HG03460 (cell line): Measurements from ENCODE around the gene GORASP1.

Experiments used
- ATAC-seq: cut with Tn5 transposase; IDR thresholded peaks from one replicate; pipeline ENCODE4 v1.9.1; 2021; ENCODE audit not compliant: unreplicated experiment

The GORASP1 gene

GRCh38 chr3:39141171-39141995 lies 34.0 kb upstream of the GORASP1 start:
- ATAC-seq: no peak

- no peak for ATAC-seq
Observed at GRCh38 chr3:39140341-39140971, 33.0 kb upstream of the GORASP1 start.

GRCh38 chr3:39139442-39139841 lies 32.0 kb upstream of the GORASP1 start:
- no peak for ATAC-seq

DNA sequence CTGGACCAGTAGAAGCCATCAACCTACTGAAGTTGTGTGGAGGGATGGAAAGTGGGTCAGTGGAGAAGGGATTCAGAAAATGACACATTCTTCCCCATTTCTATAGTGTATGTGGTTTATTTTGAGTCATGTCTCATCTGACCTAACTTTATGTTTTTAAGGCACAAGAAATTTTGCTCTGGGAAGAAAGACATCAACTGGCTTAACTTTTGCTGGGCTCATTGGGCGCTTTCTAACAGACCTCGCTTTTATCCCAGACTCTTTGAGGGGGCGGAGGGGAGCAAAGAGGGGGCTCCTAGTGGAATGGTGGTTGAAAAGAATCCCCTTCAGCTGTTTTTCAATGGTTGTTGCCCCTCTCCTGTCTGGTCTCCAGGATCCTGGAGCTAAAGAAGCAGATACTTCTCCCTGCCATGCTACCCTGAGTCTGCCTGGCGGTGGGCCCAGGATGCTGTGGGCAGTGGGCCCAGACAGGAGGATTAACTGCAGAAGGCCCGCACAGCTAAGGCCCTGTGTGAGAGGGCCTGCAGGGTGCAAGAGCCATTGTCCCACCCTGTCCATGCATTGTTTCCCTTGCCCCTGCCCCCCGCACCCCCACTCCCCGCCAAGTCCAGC lies 31.5 kb upstream of the GORASP1 start:
- ATAC-seq: no peak

GRCh38 chr3:39137991-39138803 lies 30.8 kb upstream of the GORASP1 start:
- no peak for ATAC-seq

GRCh38 chr3:39137435-39137936 lies 30.1 kb upstream of the GORASP1 start:
- no peak for ATAC-seq

- no peak for ATAC-seq
Observed at GRCh38 chr3:39136533-39137434, 29.4 kb upstream of the GORASP1 start.

DNA sequence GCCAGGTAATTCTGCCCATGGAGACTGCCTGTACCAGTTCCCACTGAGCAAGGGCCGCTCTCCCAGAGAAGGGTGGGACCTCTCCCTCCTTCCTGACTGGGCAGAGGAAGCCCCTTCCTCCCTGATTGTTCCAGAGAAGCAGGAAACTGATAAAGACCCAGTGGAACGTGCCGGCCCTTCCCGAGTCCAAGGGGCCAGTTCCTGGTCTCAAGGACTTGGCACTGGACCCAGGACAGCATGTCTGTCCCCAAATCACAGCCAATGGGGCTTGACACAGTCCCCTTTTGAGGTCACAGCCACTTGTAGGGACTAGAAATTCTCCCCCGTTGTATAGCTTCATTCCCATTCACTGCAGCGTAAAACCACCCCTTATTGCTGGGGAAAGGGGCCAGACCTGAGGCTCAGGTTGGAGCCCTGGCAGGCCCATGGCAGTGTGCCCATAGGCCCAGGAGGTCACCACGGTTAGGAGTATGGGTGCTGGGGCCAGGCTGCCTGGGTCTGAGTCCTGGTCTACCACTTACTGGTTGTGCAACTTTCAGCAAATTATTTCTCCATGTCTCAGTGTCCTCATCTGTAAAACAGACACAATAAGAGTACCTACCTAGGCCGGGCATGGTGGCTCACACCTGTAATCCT lies 27.9 kb upstream of the GORASP1 start:
- ATAC-seq: no peak

DNA sequence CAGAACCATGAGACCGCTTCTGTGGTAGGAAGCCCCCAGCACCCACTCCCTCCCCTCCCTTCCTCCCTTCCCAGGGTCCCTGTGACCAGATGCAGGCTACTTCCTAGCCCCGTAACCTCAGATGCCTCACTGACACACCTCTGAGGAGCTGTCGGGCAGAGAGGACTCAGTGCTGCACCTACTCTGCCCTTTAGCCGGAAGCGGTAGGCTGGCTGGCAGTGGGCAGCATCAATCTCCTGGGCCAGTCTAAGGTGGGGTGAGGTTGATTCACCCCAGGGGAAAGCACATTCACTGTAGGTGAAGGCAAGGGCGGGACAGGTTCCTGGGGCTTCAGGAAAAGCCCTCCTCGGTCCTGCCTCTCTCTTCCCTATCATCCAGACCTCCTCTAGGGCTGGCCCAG lies 26.9 kb upstream of the GORASP1 start:
- no peak for ATAC-seq

DNA sequence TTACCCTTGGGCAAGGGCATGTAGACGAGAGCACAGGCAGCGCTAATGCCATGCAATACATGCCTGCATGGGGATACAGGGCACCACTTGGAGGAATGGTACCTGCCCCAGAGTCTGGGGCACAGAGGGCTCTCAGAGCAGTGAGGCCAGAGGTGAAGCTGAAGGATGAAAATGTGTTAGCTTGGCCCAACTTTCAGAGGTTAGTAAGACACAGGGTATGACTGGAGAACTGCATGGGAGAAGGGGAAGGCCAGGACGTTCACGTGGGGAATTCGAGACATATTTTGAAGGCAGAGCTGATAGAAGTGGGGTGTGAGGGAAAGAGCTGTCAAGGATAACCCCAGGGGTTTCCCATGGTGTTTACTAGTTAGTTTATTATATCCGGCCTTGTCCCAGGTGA lies 26.4 kb upstream of the GORASP1 start:
- ATAC-seq: no peak

DNA sequence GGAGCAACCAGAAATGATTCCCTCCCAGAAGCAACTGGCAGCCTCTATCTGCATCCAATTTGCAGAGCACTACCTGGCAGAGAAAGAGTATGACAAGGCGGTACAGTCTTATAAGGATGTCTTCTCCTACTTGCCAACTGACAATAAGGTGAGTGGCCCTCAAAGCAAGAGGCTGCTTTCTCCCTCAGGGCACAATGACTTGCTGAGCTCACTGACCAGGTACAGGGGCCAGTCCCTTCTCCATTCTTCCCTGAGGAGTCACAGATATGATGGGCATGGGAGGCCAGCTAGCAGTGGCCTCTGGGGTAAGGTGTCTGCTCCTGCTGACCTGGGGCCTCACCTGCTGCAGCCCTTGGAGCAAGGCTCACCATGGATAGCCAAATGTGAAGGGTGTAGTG lies 25.7 kb upstream of the GORASP1 start:
- no peak for ATAC-seq

GRCh38 chr3:39132096-39133092 lies 25.0 kb upstream of the GORASP1 start:
- ATAC-seq: no peak

DNA sequence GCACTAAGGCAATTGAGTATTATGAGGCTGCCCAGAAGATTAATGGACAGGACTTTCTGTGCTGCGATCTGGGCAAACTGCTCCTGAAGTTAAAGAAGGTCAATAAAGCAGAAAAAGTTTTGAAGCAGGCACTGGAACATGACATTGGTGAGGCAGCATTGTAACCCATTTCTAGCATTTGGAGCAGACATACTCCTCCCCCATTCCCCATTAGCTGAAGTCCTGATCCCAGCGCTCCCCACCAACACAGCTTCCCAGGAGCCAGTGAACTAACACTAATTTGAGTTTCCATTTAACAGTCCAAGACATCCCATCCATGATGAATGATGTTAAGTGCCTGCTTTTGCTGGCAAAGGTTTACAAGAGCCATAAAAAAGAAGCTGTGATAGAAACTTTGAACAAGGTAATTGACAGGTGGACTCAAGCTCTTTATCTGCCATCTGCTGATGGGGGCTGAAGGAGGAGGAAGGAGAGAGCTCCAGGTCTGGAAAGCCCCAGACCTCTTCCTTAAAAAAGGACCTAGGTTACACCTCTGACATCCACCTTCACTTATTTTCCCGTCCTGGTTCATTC lies 23.4 kb upstream of the GORASP1 start:
- no peak for ATAC-seq

DNA sequence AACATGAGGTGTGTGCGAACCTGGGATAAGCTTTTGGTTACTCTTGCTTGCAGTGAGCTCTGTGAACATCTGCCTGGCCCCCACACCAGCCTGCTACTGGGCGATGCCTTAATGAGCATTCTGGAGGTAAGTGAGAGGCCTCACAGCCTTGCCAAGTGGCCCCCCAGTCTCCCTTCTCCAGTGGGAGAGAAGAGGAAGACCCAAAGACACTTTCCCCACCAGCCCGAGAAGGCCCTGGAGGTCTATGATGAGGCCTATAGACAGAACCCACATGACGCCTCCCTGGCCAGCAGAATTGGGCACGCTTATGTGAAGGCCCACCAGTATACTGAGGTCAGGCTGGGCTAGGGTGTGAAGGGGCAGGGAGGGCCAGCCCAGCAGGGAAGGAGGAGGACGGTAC lies 22.6 kb upstream of the GORASP1 start:
- ATAC-seq: no peak

DNA sequence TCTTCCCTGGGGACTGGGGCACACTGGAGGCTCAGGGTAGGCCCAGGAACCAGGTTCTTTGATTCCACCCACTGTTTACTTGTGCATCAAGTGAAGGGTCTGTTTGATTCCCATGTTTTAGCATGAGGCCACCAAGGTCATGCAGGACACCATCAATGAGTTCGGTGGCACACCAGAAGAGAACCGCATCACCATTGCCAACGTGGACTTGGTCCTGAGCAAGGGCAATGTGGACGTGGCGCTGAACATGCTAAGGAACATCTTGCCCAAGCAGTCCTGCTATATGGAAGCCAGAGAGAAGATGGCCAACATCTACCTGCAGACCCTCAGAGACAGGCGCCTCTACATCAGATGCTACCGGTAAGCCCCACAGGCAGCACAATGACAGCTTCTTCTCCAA lies 21.5 kb upstream of the GORASP1 start:
- ATAC-seq: no peak

DNA sequence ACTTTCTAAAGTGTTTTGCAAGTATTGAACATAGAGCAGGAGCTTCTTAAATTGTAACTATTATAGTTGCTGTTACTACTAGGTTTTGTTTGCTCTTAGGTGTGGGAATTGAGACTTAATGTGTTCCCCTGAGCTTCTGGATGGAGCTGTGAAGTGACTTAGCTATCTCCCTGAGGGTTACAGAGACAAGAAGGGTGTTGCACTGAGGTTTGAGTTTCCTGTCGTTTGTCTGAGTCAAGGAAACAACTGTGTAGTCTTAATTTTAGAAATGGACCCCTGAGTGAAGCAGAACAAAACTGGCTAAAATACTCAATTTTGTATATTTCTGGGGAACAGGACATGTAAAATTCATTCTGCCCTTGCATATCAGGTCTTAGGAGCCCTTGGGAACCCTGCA lies 20.5 kb upstream of the GORASP1 start:
- no peak for ATAC-seq

DNA sequence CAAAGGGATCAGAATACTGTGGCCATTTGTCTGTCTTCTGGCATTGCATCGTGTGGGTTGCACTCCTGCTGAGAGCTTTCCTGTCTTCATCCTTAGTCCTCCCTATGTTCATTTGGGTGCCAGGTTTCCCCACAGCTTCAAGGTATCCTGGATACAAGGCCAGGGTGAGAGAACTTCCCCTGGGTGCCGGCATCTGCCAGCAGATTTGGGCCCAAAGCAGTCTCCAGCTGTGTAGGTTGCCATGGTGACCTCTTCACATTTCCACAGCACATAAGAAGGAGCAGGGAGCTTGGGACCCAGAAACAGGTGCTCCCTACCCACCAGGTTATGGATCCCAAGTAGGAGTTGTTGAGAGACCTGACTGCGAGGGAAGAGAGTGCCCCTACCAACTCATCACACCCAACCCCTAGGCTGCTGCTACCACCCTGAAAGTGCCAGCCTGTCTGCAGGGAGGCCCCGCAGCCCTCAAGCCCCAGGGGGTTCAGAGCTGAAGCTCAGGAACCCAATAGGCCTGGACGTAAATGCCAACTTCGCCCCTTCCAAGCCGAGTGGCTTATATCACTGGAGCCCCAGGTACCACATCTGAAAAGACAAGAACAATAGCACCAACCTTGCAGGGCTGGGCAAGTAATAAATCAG lies 20.0 kb upstream of the GORASP1 start:
- no peak for ATAC-seq
